GM19240 (cell line): ENCODE data around the gene PTPRA.
"Not testable (repeated sequence)": the region's sequence is repeated elsewhere in the genome, so short reads cannot be mapped to it uniquely, and the experiment has no call there.

ENCODE experiments used
- DNase-seq: peaks from one replicate; pipeline ENCODE4 v3.0.0; 2011; ENCODE audit warnings: low spot score; ENCODE audit not compliant: insufficient read length

Gene PTPRA

GRCh38 chr20:3041854-3042409 lies 168.7 kb downstream of the PTPRA start:
- no peak for DNase-seq

GRCh38 chr20:3042625-3043024 lies 169.3 kb downstream of the PTPRA start:
- DNase-seq, result no peak

- DNase-seq, result no peak
These were observed 170.0 kb downstream of the PTPRA start, which contains the start of gene GNRH2 for GRCh38 chr20:3043322-3043721. Gene GNRH2 (plus strand): TSS chr20:3043622. CDS start chr20:3044415, 793 bp downstream.

- DNase-seq, result no peak
These were observed 171.2 kb downstream of the PTPRA start for GRCh38 chr20:3044336-3044965.

- DNase-seq, result peak; percentile 55
These were observed 171.9 kb downstream of the PTPRA start for GRCh38 chr20:3045042-3045815.

GRCh38 chr20:3045816-3046676 lies 172.8 kb downstream of the PTPRA start, which contains the start of gene MRPS26:
Gene MRPS26 (plus strand): TSS chr20:3046052. CDS start chr20:3046069, 17 bp downstream.
- DNase-seq, result peak; percentile 87

GRCh38 chr20:3046677-3047462 lies 173.6 kb downstream of the PTPRA start:
- DNase-seq, result no peak

GRCh38 chr20:3047486-3048419 lies 174.5 kb downstream of the PTPRA start:
- DNase-seq, result no peak

- no peak for DNase-seq
These were observed 178.2 kb downstream of the PTPRA start for GRCh38 chr20:3051385-3052019.

- DNase-seq, result no peak
These were observed 186.2 kb downstream of the PTPRA start for GRCh38 chr20:3059489-3059888.

GRCh38 chr20:3064119-3064518 lies 190.8 kb downstream of the PTPRA start:
- not testable (repeated sequence) for DNase-seq

- no peak for DNase-seq
These were observed 194.1 kb downstream of the PTPRA start for GRCh38 chr20:3067139-3068014.

GRCh38 chr20:3068075-3068474 lies 194.8 kb downstream of the PTPRA start:
- no peak for DNase-seq

- DNase-seq, result no peak
These were observed 196.0 kb downstream of the PTPRA start for GRCh38 chr20:3068986-3069900.

- DNase-seq, result no peak
These were observed 197.4 kb downstream of the PTPRA start for GRCh38 chr20:3070725-3071124.

GRCh38 chr20:3071266-3071609 lies 198.0 kb downstream of the PTPRA start:
- DNase-seq, result no peak
